LNCAP (cell line): ENCODE measurements around the gene SBF1.

Experiments
- TF ChIP-seq, protein P1 (sequence below): fragments of 450-650 bp; IDR thresholded peaks from 2 replicates; pipeline ENCODE4 v1.5.1; 2017; ENCODE audit warnings: mild to moderate bottlenecking

Gene SBF1

DNA sequence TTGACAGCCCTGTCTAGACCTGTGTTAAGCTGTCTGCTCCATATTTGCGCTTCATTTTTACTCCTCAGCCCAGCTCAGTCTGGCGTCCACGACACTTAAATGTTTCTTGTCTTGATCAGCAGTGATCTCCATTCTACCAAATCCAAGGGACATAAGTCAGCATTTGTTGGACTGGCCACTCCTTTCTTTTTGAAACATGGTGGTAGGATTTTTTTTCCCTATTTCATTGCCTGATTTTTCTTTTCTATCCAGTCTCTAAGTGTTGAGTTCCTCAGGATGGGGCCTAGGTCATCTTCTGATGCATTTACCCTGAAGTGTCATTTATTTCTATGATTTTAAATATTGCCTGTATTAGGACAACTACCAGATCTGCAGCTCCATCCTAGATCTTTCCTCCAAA lies 34.1 kb upstream of the SBF1 start:
- TF ChIP-seq, protein P1, sequence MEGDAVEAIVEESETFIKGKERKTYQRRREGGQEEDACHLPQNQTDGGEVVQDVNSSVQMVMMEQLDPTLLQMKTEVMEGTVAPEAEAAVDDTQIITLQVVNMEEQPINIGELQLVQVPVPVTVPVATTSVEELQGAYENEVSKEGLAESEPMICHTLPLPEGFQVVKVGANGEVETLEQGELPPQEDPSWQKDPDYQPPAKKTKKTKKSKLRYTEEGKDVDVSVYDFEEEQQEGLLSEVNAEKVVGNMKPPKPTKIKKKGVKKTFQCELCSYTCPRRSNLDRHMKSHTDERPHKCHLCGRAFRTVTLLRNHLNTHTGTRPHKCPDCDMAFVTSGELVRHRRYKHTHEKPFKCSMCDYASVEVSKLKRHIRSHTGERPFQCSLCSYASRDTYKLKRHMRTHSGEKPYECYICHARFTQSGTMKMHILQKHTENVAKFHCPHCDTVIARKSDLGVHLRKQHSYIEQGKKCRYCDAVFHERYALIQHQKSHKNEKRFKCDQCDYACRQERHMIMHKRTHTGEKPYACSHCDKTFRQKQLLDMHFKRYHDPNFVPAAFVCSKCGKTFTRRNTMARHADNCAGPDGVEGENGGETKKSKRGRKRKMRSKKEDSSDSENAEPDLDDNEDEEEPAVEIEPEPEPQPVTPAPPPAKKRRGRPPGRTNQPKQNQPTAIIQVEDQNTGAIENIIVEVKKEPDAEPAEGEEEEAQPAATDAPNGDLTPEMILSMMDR, result no peak

DNA sequence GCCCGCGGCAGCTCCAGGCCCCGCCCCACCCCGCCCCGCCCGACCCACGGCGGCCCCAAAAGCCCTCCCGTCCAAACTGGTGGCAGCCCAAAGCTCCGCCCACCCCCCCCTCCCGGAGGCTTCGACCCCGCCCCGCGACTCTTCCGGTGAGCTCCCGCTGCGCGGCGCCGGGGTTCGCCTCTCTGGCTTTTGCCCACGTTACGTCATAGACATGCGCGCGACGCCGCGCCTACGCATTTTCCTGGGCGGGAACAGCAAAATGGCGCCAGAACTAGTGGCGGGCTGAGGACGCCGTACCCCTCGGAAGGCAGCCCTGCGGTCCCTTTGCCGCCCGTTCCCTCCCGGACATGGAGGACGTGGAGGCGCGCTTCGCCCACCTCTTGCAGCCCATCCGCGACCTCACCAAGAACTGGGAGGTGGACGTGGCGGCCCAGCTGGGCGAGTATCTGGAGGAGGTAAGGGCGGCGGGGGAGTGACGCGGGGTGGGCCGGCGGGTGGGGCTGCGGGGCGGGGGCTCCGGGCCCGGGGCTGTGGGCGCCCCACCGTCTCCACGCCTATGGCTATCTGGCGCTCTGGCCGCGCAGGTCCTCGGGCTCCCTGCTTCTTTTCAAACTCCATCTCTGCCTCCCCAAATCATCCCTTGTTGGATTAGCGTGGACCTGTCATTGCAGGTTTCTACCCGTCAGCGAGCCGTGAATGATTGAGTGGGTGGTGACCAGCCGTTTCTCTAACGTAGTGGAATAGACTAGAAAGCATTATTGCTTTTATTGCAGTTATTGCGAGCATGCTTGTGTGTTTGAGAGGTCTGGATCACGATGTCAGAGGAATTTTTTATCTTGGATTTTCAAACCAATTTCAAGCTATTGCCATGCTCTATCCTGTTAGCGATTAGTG lies 33.4 kb upstream of the SBF1 start, which contains the start of gene NCAPH2:
NCAPH2 (plus strand) TSS at position 234 of the 894 bp plus-strand sequence; CDS start at position 348, 114 bp downstream.
- TF ChIP-seq, protein P1, result no peak

DNA sequence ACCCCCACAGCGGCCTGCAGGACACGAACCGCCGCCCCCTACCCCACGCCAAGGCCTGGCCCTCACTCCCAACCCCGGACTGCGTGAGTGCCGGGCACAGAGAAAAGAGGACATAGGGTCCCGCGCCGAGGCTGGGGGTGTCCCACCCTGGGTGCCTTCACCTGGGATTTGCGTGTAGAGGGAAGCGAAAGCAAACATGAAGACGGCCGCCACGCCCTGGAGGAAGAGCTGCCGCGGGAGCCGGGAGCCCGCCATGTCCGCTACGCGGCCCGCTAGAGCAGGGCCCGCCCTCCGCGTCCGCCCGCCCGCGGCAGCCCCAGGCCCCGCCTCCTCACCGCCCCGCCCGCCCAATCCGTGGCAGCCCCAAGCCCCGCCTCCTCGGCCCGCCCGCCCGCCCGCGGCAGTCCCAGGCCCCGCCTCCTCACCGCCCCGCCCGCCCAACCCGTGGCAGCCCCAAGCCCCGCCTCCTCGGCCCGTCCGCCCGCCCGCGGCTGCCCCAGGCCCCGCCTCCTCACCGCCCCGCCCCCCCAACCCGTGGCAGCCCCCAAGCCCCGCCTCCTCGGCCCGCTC lies 32.7 kb upstream of the SBF1 start, which contains the start of gene LMF2:
LMF2 (minus strand) TSS at position 282 of the 570 bp plus-strand sequence; CDS start at position 255, 27 bp downstream.
- TF ChIP-seq, protein P1, result no peak

DNA sequence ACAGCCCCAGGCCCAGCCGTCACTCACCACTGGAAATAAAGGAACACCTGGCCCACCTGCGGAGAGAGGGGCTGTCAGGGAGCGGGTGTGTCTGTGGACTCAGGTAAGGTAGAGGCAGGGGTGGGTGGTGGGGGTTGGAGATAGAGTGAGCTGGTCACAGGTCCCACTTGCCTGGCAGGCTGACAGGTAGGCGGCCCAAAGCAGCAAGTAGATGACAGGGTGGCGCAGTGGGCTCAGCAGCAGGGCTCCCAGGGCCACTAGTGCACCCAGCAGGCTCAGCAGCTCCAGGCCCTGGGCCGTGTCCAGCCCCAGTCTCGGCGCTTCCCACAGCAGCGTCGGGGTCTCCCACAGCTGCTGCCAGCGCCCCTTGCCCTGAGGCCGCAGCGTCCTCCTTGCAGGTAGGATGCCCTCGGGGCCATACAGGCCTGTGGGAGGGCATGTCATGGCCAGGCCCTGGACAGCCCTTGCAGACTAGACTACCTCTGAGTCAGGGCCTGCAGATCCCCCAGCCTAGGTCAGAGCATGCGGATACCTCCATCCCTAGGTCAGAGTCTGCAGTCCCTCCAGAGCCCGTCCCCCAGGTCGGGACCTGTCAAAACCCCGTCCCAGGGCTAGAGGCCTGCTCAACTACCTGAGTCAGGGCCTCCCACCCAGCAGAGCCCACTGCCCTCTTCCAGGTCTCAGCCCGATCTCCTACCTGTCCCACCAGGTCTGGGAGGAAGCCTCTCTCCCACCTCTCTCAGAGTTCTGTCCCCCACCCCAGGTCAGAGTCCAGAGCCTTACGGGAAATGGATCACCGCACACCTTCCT lies 32.0 kb upstream of the SBF1 start:
- TF ChIP-seq, protein P1, result no peak

DNA sequence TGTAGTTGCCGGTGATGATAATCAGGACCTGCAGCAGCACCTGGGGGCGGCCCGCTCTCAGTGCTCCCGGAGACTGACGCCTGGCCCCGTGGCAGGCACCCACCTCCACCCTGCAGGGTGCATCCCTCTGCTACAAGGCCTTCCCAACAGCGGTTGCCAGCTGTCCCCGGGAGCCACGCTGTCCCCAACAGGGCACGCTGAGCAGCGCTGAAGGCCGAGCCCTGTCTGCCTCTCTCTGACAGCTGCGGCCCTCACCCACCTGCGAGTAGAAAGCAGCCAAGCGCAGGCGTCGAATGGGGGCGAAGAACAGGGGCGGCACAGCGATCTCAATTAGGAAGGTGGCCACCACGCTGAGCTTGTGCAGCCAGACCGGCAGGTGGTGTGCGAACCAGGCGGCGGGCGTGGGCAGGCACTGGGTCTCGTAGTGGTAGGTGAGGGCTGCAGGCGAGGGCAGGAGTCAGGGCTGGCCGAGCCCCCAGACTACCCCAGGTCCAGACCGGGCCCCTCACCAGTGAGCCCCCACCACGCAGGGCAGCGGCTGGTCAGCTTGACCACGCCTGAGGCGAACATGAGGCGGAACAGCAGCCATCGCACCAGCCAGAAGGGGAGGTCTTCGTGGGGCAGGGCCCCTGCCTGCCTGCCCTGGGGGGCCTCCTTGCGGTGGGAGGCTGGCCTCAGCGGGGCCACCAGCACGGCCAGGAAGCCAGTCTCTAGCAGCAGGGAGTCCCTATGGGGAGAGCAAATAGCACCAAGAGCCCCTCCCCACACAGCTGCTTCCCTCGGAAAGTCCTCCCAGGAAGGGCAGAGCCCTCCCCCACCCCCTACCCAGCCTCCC lies 31.2 kb upstream of the SBF1 start:
- TF ChIP-seq, protein P1, result no peak

DNA sequence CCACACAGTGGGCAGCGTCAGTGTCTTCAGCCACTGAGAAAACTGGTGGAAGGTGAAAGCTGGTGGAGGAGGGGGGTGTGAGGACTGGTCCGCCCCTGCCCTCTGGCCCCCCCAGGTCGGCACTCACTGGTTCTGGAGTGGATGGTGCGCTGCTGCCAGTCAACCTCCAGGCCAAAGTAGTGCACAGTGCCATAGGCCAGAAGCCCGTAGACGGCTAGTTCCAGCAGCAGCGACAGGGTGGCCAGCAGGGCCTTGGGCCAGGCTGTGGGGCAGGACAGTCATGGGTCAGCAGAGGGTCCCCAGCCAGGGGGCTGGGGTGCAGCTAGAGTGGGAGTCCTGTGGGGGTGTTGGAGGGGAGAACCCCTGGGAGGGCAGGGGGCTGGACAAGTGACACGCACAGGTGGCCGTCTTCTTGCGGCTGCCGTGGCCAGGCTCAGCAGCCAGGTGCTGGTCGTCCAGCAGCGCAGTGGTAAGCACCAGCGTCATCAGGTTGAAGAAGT lies 30.5 kb upstream of the SBF1 start:
- TF ChIP-seq, protein P1, result no peak
